ENCODE results near the gene ZNF654. TPM values are rescaled to one million over a fixed set of nuclear protein-coding genes. Genes with fewer than 3 reads are reported as not detected.

ZNF654 gene
- total and polyA plus RNA-seq, 2 experiments from 2014 or later = 6.2 to 7.5 TPM

DNA sequence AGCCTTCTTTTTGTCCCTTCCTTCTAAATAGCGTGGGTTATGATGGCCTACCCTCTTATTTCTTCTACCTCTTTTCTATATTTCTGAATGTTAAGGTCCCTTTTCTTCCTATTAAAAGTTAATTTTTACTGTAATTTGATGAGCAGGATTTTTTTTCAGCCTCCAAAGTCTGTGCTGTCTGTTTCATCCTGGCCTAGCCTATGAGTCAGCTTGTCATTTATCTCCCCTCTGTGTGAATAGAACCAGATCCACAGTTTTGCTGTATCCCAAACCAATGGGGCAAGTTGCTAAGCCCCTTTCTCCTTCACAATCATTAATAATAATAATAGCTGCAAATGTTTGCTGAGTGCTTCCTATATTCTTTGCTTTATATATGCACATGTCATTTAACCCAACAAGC is 72.6 kb downstream of the ZNF654 start (continued):
- TF ChIP-seq, protein P1, sequence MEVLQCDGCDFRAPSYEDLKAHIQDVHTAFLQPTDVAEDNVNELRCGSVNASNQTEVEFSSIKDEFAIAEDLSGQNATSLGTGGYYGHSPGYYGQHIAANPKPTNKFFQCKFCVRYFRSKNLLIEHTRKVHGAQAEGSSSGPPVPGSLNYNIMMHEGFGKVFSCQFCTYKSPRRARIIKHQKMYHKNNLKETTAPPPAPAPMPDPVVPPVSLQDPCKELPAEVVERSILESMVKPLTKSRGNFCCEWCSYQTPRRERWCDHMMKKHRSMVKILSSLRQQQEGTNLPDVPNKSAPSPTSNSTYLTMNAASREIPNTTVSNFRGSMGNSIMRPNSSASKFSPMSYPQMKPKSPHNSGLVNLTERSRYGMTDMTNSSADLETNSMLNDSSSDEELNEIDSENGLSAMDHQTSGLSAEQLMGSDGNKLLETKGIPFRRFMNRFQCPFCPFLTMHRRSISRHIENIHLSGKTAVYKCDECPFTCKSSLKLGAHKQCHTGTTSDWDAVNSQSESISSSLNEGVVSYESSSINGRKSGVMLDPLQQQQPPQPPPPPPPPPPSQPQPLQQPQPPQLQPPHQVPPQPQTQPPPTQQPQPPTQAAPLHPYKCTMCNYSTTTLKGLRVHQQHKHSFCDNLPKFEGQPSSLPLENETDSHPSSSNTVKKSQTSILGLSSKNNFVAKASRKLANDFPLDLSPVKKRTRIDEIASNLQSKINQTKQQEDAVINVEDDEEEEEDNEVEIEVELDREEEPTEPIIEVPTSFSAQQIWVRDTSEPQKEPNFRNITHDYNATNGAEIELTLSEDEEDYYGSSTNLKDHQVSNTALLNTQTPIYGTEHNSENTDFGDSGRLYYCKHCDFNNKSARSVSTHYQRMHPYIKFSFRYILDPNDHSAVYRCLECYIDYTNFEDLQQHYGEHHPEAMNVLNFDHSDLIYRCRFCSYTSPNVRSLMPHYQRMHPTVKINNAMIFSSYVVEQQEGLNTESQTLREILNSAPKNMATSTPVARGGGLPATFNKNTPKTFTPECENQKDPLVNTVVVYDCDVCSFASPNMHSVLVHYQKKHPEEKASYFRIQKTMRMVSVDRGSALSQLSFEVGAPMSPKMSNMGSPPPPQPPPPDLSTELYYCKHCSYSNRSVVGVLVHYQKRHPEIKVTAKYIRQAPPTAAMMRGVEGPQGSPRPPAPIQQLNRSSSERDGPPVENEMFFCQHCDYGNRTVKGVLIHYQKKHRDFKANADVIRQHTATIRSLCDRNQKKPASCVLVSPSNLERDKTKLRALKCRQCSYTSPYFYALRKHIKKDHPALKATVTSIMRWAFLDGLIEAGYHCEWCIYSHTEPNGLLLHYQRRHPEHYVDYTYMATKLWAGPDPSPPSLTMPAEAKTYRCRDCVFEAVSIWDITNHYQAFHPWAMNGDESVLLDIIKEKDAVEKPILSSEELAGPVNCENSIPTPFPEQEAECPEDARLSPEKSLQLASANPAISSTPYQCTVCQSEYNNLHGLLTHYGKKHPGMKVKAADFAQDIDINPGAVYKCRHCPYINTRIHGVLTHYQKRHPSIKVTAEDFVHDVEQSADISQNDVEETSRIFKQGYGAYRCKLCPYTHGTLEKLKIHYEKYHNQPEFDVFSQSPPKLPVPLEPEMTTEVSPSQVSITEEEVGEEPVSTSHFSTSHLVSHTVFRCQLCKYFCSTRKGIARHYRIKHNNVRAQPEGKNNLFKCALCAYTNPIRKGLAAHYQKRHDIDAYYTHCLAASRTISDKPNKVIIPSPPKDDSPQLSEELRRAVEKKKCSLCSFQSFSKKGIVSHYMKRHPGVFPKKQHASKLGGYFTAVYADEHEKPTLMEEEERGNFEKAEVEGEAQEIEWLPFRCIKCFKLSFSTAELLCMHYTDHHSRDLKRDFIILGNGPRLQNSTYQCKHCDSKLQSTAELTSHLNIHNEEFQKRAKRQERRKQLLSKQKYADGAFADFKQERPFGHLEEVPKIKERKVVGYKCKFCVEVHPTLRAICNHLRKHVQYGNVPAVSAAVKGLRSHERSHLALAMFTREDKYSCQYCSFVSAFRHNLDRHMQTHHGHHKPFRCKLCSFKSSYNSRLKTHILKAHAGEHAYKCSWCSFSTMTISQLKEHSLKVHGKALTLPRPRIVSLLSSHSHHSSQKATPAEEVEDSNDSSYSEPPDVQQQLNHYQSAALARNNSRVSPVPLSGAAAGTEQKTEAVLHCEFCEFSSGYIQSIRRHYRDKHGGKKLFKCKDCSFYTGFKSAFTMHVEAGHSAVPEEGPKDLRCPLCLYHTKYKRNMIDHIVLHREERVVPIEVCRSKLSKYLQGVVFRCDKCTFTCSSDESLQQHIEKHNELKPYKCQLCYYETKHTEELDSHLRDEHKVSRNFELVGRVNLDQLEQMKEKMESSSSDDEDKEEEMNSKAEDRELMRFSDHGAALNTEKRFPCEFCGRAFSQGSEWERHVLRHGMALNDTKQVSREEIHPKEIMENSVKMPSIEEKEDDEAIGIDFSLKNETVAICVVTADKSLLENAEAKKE (CRISPR knock-in tag; IDR thresholded peaks at IDR 0.05) = no peak
- TF ChIP-seq, protein P2, sequence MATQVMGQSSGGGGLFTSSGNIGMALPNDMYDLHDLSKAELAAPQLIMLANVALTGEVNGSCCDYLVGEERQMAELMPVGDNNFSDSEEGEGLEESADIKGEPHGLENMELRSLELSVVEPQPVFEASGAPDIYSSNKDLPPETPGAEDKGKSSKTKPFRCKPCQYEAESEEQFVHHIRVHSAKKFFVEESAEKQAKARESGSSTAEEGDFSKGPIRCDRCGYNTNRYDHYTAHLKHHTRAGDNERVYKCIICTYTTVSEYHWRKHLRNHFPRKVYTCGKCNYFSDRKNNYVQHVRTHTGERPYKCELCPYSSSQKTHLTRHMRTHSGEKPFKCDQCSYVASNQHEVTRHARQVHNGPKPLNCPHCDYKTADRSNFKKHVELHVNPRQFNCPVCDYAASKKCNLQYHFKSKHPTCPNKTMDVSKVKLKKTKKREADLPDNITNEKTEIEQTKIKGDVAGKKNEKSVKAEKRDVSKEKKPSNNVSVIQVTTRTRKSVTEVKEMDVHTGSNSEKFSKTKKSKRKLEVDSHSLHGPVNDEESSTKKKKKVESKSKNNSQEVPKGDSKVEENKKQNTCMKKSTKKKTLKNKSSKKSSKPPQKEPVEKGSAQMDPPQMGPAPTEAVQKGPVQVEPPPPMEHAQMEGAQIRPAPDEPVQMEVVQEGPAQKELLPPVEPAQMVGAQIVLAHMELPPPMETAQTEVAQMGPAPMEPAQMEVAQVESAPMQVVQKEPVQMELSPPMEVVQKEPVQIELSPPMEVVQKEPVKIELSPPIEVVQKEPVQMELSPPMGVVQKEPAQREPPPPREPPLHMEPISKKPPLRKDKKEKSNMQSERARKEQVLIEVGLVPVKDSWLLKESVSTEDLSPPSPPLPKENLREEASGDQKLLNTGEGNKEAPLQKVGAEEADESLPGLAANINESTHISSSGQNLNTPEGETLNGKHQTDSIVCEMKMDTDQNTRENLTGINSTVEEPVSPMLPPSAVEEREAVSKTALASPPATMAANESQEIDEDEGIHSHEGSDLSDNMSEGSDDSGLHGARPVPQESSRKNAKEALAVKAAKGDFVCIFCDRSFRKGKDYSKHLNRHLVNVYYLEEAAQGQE (IDR thresholded peaks at IDR 0.05; ENCODE audit: unreplicated experiment) = no peak
- TF ChIP-seq NANOG (IDR thresholded peaks at IDR 0.05; ENCODE audit: borderline replicate concordance) (no peak), ZNF114 (CRISPR knock-in tag; IDR thresholded peaks at IDR 0.05) (no peak), CREB1 (CRISPR knock-in tag; IDR thresholded peaks at IDR 0.05; ENCODE audit: low read depth) (no peak), STAT1 (IDR thresholded peaks at IDR 0.05; ENCODE audit: unreplicated experiment) (no peak), EZH2phosphoT487 (IDR thresholded peaks at IDR 0.05; ENCODE audit: unreplicated experiment) (no peak)
- TF ChIP-seq, protein P3, sequence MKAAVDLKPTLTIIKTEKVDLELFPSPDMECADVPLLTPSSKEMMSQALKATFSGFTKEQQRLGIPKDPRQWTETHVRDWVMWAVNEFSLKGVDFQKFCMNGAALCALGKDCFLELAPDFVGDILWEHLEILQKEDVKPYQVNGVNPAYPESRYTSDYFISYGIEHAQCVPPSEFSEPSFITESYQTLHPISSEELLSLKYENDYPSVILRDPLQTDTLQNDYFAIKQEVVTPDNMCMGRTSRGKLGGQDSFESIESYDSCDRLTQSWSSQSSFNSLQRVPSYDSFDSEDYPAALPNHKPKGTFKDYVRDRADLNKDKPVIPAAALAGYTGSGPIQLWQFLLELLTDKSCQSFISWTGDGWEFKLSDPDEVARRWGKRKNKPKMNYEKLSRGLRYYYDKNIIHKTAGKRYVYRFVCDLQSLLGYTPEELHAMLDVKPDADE (IDR thresholded peaks at IDR 0.05) = no peak
